ENCODE data around the gene SKI. TPM values are rescaled to one million over a fixed set of nuclear protein-coding genes. Genes with fewer than 3 reads are reported as not detected.

The SKI gene
- total RNA-seq, 1 donor from 2014 or later = 110 TPM

- no peak overlapping the region for H3K27ac Mint-ChIP-seq
Observed at GRCh38 chr1:2288311-2288710, 60.2 kb downstream of the SKI start.

GRCh38 chr1:2288816-2289536 is 60.9 kb downstream of the SKI start:
- no peaks in the 10 kb centered on the region for H3K9me3 Mint-ChIP-seq

More at GRCh38 chr1:2288311-2288710, 60.2 kb downstream of the SKI start:
- Mint-ChIP-seq H3K27me3 (ENCODE audit: low read depth) (no peaks in the 10 kb centered on the region), H3K9me3 (no peaks in the 10 kb centered on the region), H3K36me3 (peaks cover 3% of the 10 kb centered on the region), H3K4me1 (peaks cover 13% of the 10 kb centered on the region), H3K4me3 (no peak overlapping the region)
- no peak for DNase-seq (ENCODE audit: low spot score in 2 of 2, unreplicated experiment in 2 of 2)
- no peak for TF ChIP-seq CTCF (IDR thresholded peaks at IDR 0.05; ENCODE audit: unreplicated experiment)

DNA sequence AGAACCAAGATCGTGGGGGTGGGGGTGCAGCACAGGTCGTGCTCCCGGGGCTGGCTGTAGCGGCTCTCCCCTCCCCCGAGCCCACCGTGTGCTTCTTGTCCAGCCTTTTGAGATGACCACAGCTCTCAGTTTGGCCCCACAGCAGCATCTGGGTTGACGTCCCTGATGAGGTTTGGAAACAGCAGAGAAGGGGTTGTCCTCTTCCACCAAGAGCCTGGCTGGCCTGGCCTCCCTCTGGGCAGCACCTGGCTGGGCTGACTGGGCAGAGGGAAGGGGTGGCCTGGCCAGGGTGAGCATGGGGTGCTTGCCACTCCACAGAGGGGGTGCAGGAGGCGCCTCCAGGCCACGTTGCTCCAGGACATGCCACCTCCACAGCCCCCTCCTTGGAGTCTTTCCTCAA is 61.5 kb downstream of the SKI start:
- no peaks in the 10 kb centered on the region for H3K9me3 Mint-ChIP-seq
- H3K27me3 Mint-ChIP-seq (ENCODE audit: low read depth) = no peaks in the 10 kb centered on the region
- H3K4me1 Mint-ChIP-seq = peaks cover 19% of the 10 kb centered on the region
- DNase-seq (ENCODE audit: low spot score in 2 of 2, unreplicated experiment in 2 of 2) = no peak
- H3K36me3 Mint-ChIP-seq = peaks cover 3% of the 10 kb centered on the region
- TF ChIP-seq CTCF (IDR thresholded peaks at IDR 0.05; ENCODE audit: unreplicated experiment) = no peak
- H3K27ac Mint-ChIP-seq = peak overlapping the region; percentile 79
- no peak overlapping the region for H3K4me3 Mint-ChIP-seq

More at GRCh38 chr1:2288816-2289536, 60.9 kb downstream of the SKI start:
- no peak overlapping the region for H3K4me3 Mint-ChIP-seq
- no peak overlapping the region for H3K27ac Mint-ChIP-seq
- DNase-seq (ENCODE audit: low spot score in 2 of 2, unreplicated experiment in 2 of 2) = no peak
- H3K27me3 Mint-ChIP-seq (ENCODE audit: low read depth) = no peaks in the 10 kb centered on the region
- TF ChIP-seq CTCF (IDR thresholded peaks at IDR 0.05; ENCODE audit: unreplicated experiment) = no peak
- H3K36me3 Mint-ChIP-seq = peaks cover 3% of the 10 kb centered on the region
- H3K4me1 Mint-ChIP-seq = peaks cover 16% of the 10 kb centered on the region

- Mint-ChIP-seq H3K4me3 (no peak overlapping the region), H3K4me1 (peaks cover 19% of the 10 kb centered on the region), H3K27ac (peak overlapping the region; percentile 79)
Observed at GRCh38 chr1:2290171-2290578, 62.1 kb downstream of the SKI start.

GRCh38 chr1:2290595-2291510 is 62.7 kb downstream of the SKI start:
- no peak for DNase-seq (ENCODE audit: low spot score in 2 of 2, unreplicated experiment in 2 of 2)
- Mint-ChIP-seq H3K4me3 (no peak overlapping the region), H3K9me3 (no peaks in the 10 kb centered on the region), H3K4me1 (peaks cover 19% of the 10 kb centered on the region), H3K27me3 (ENCODE audit: low read depth) (no peaks in the 10 kb centered on the region), H3K27ac (peak overlapping the region; percentile 79), H3K36me3 (peaks cover 3% of the 10 kb centered on the region)
- TF ChIP-seq CTCF (IDR thresholded peaks at IDR 0.05; ENCODE audit: unreplicated experiment) = no peak

More at GRCh38 chr1:2290171-2290578, 62.1 kb downstream of the SKI start:
- no peaks in the 10 kb centered on the region for H3K9me3 Mint-ChIP-seq
- H3K27me3 Mint-ChIP-seq (ENCODE audit: low read depth) = no peaks in the 10 kb centered on the region
- H3K36me3 Mint-ChIP-seq = peaks cover 3% of the 10 kb centered on the region
- no peak for TF ChIP-seq CTCF (IDR thresholded peaks at IDR 0.05; ENCODE audit: unreplicated experiment)
- DNase-seq (ENCODE audit: low spot score in 2 of 2, unreplicated experiment in 2 of 2) = no peak
